Neural progenitor cell (in vitro differentiated cells): ENCODE results near the gene ARHGDIA. TPM values are rescaled to one million over a fixed set of nuclear protein-coding genes. Genes with fewer than 3 reads are reported as not detected.

Experiments
- DNase-seq: peaks from one replicate; pipeline ENCODE4 v3.0.0-alpha.2; 2016; ENCODE audit warnings: low spot score
- H2AFZ ChIP-seq: fragments of 200-600 bp; sonication (generic); replicated peaks from 2 replicates; pipeline ENCODE4 v1.6.1; 2016; ENCODE audit warnings: antibody characterized with exemption
- H3F3A ChIP-seq: fragments of 200-600 bp; sonication (generic); 2 replicates; pipeline ENCODE4 v1.6.1; 2016; ENCODE audit warnings: antibody characterized with exemption, low read depth
- H3K27ac ChIP-seq: fragments of 200-600 bp; sonication (generic); 2 replicates; pipeline ENCODE4 v1.5.1; 2016; ENCODE audit warnings: mild to moderate bottlenecking
- H3K27me3 ChIP-seq: fragments of 200-600 bp; sonication (generic); 2 replicates; pipeline ENCODE4 v1.6.1; 2016; ENCODE audit warnings: mild to moderate bottlenecking, moderate library complexity
- H3K36me3 ChIP-seq: fragments of 200-600 bp; sonication (generic); 2 replicates; pipeline ENCODE4 v1.5.1; 2016
- H3K4me1 ChIP-seq: fragments of 200-600 bp; sonication (generic); 2 replicates; pipeline ENCODE4 v1.6.1; 2016; ENCODE audit warnings: mixed run types
- H3K4me2 ChIP-seq: fragments of 200-600 bp; sonication (generic); 2 replicates; pipeline ENCODE4 v1.6.1; 2016
- H3K4me3 ChIP-seq: fragments of 200-600 bp; sonication (generic); 2 replicates; pipeline ENCODE4 v1.5.1; 2016
- H3K79me2 ChIP-seq: fragments of 200-600 bp; sonication (generic); 2 replicates; pipeline ENCODE4 v1.6.1; 2016; ENCODE audit warnings: low read depth
- H3K9ac ChIP-seq: fragments of 200-600 bp; sonication (generic); 2 replicates; pipeline ENCODE4 v1.6.1; 2016
- H3K9me3 ChIP-seq: fragments of 200-600 bp; sonication (generic); 2 replicates; pipeline ENCODE4 v1.5.1; 2016; ENCODE audit warnings: low read depth
- H4K20me1 ChIP-seq: fragments of 200-600 bp; sonication (generic); 2 replicates; pipeline ENCODE4 v1.6.1; 2016; ENCODE audit warnings: low read depth
- H3K27ac Mint-ChIP-seq: 3 replicates; pipeline ENCODE4 v1.8.0; 2021; ENCODE audit warnings: mixed read lengths
- H3K27me3 Mint-ChIP-seq: 2 replicates; pipeline ENCODE4 v1.8.0; 2022; ENCODE audit warnings: low read depth, mild to moderate bottlenecking, inconsistent platforms, moderate library complexity, mixed read lengths; ENCODE audit not compliant: insufficient read depth
- H3K36me3 Mint-ChIP-seq: 3 replicates; pipeline ENCODE4 v1.8.0; 2021; ENCODE audit warnings: mixed read lengths
- H3K4me1 Mint-ChIP-seq: 3 replicates; pipeline ENCODE4 v1.8.0; 2021; ENCODE audit warnings: mixed read lengths
- H3K4me3 Mint-ChIP-seq: 3 replicates; pipeline ENCODE4 v1.8.0; 2021; ENCODE audit warnings: mild to moderate bottlenecking, moderate library complexity, mixed read lengths
- H3K9me3 Mint-ChIP-seq: 3 replicates; pipeline ENCODE4 v1.8.0; 2020; ENCODE audit warnings: mixed read lengths
- CTCF ChIP-seq: fragments of 200-600 bp; sonication (generic); IDR thresholded peaks from 2 replicates; pipeline ENCODE4 v1.5.1; 2017; ENCODE audit warnings: antibody characterized with exemption, mild to moderate bottlenecking
- EZH2 ChIP-seq: fragments of 200-600 bp; sonication (generic); IDR thresholded peaks from 2 replicates; pipeline ENCODE4 v1.6.1; 2017; ENCODE audit warnings: antibody characterized with exemption, mild to moderate bottlenecking, moderate library complexity
- EZH2phosphoT487 ChIP-seq: fragments of 200-600 bp; sonication (generic); IDR thresholded peaks from 2 replicates; pipeline ENCODE4 v1.6.1; 2017; ENCODE audit warnings: antibody characterized with exemption
- total RNA-seq: library from RNA; depleted of rRNA; stranded (reverse); fragments of >200 nt; gene quantifications from 2 replicates; pipeline ENCODE4 v1.2.3, GENCODE V29; 2015; ENCODE audit warnings: low replicate concordance

Gene ARHGDIA
- total RNA-seq, 1 donor from 2014 or later, result 25.1 TPM

GRCh38 chr17:81858170-81858966 is 12.8 kb downstream of the ARHGDIA start:
- peaks cover 19% of the 10 kb centered on the region for H3K36me3 Mint-ChIP-seq
- H3K4me1 Mint-ChIP-seq, result peaks cover 18% of the 10 kb centered on the region
- H3K27me3 ChIP-seq, result no peaks in the 10 kb centered on the region
- peak overlapping the region; percentile 100 for H3K4me2 ChIP-seq
- no peaks in the 10 kb centered on the region for H3K9me3 Mint-ChIP-seq
- peak overlapping the region; percentile 20 for H3K9ac ChIP-seq
- no peak overlapping the region for H2AFZ ChIP-seq
- H3K27me3 Mint-ChIP-seq, result peaks cover 6% of the 10 kb centered on the region
- no peak overlapping the region for H3K27ac ChIP-seq
- H4K20me1 ChIP-seq, result peaks cover 34% of the 10 kb centered on the region
- no peak overlapping the region for H3K27ac Mint-ChIP-seq
- H3K79me2 ChIP-seq, result peaks cover 63% of the 10 kb centered on the region
- DNase-seq, result no peak
- peak overlapping the region; percentile 95 for H3K4me3 Mint-ChIP-seq
- peaks cover 7% of the 10 kb centered on the region for H3K4me1 ChIP-seq
- no peaks in the 10 kb centered on the region for H3K9me3 ChIP-seq
- H3F3A ChIP-seq, result peaks cover 32% of the 10 kb centered on the region
- no peaks in the 10 kb centered on the region for H3K36me3 ChIP-seq
- no peak overlapping the region for H3K4me3 ChIP-seq
- TF ChIP-seq CTCF, result no peak
- no peak for TF ChIP-seq EZH2phosphoT487
- no peak for TF ChIP-seq EZH2

- no peak overlapping the region for H3K4me2 ChIP-seq
- H3K27me3 ChIP-seq, result no peaks in the 10 kb centered on the region
- DNase-seq, result no peak
- no peak overlapping the region for H2AFZ ChIP-seq
- no peak overlapping the region for H3K9ac ChIP-seq
- Mint-ChIP-seq H3K4me3 (no peak overlapping the region), H3K9me3 (no peaks in the 10 kb centered on the region), H3K27ac (no peak overlapping the region), H3K27me3 (peaks cover 2% of the 10 kb centered on the region), H3K36me3 (peaks cover 20% of the 10 kb centered on the region), H3K4me1 (peaks cover 10% of the 10 kb centered on the region)
- no peaks in the 10 kb centered on the region for H3K9me3 ChIP-seq
- no peaks in the 10 kb centered on the region for H3K36me3 ChIP-seq
- peaks cover 16% of the 10 kb centered on the region for H3F3A ChIP-seq
- H3K79me2 ChIP-seq, result peaks cover 40% of the 10 kb centered on the region
- no peak overlapping the region for H3K4me3 ChIP-seq
- H4K20me1 ChIP-seq, result peaks cover 30% of the 10 kb centered on the region
- TF ChIP-seq EZH2, result no peak
- peak; percentile 23 for TF ChIP-seq CTCF
- TF ChIP-seq EZH2phosphoT487, result no peak
- H3K4me1 ChIP-seq, result peaks cover 7% of the 10 kb centered on the region
- no peak overlapping the region for H3K27ac ChIP-seq
Measured at GRCh38 chr17:81854974-81855774, 16.0 kb downstream of the ARHGDIA start.

- Histone ChIP-seq H4K20me1 (peaks cover 6% of the 10 kb centered on the region), H3K9me3 (no peaks in the 10 kb centered on the region), H3K4me3 (no peak overlapping the region), H3K36me3 (no peaks in the 10 kb centered on the region), H3K9ac (no peak overlapping the region), H3K4me1 (no peaks in the 10 kb centered on the region), H2AFZ (no peak overlapping the region), H3K27me3 (no peaks in the 10 kb centered on the region), H3K27ac (no peak overlapping the region), H3F3A (peaks cover 5% of the 10 kb centered on the region), H3K79me2 (peaks cover 10% of the 10 kb centered on the region), H3K4me2 (no peak overlapping the region)
- Mint-ChIP-seq H3K4me3 (no peak overlapping the region), H3K27ac (peak overlapping the region; percentile 14), H3K36me3 (peaks cover 10% of the 10 kb centered on the region), H3K4me1 (no peaks in the 10 kb centered on the region), H3K27me3 (peaks cover 4% of the 10 kb centered on the region), H3K9me3 (no peaks in the 10 kb centered on the region)
- TF ChIP-seq EZH2phosphoT487 (no peak), CTCF (no peak), EZH2 (no peak)
- no peak for DNase-seq
Measured at GRCh38 chr17:81852237-81852636, 18.9 kb downstream of the ARHGDIA start.
